Superior temporal gyrus (tissue), 1 donor: ENCODE data around the gene CCDC15.
"Not testable (repeated sequence)": the region's sequence is repeated elsewhere in the genome, so short reads cannot be mapped to it uniquely, and the experiment has no call there.

Source experiments
- DNase-seq: peaks from one replicate; pipeline ENCODE4 v3.0.0-alpha.2; 2016; ENCODE audit errors: extremely low spot score

Gene CCDC15

DNA sequence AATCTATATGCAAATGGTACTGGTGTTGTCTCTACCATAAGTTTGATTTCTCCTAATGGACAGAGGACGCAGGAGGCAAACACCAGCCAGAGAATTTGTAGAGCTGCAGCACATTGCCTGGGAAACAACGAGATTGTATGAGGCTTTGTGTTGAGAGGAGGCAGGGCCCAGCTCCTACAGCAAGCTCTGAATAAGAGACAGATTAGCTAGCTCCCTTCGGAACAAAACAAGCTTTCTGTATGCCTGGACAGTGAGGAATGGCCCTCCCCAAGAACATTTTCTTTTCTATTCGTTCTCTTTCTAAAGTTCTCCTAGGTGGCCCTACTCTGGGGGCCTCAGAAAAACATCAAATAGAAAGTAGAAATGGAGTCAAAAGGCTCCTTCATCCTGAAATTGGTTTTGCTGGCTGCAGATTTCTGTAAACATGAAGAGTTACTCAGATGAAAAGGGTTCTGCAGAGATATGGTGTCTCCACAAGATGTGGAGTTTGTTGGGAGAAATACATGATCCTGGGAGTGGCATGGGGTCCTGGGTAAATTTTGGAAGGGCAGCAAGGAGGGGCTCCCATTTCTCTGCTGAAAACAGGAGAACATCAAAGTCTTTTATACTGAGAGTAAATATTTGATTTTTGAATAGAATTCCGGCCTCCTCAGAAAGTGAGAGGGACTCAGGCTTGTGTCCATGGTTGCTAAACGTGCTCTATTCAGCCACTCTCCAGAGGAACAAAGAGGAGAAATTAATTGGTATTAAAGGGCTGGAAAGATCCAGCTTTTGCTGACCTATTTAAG is 11.3 kb upstream of the CCDC15 start:
- DNase-seq, result peak; percentile 90

DNA sequence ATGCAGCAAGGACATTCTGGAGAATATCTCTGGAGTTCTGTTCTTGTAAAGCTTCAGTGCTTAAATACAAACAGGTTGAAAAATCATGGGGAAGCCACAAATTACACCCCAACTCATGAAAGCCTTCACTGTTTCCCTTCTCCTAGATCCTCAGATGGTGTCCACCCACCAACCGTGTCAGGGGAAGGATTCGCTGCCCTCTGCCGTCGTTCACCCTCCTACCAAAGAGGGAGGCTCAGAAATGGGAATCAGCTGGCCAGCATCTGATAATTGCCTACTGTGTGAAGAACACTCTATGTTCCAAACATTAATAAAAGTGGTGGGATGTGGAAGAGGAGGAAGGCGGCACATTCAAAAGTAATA is 10.8 kb upstream of the CCDC15 start:
- peak; percentile 93 for DNase-seq

DNA sequence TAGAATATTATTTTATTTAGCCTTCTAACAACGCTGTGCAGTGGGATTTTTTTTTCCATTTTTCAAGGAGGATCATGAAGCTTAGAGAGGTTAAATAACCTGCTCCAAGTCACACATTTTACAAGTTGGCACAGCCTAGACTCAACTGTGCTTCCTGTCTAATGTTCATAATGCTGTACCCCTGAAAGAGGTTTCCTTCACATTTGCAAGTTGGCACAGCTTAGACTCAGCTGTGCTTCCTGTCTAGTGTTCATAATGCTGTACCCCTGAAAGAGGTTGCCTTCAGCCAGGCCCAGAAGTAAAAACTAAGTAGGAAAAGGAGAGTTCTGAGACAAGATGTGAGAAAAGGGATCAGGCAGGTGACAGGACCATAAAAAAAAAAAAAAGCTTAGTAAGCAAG is 10.3 kb upstream of the CCDC15 start:
- no peak for DNase-seq

DNA sequence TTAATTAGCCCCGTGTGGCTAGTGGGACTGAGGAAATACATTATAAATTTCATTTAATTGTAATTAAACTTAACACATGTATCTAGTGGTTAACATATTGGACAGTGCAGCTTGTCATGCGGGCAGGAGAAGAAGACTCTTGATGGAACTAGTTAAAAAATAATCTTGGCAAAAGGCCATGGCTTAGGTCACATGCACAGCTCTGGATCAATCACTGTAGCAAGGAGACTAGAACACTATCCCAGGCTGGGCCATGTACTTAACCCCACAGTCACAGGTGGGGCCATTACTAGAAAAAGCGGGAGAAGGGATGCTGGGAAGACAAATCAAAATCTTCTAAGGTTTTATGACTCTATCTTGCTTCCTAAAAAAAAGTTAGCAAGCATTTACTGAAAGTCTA is 9.4 kb upstream of the CCDC15 start:
- DNase-seq, result no peak

DNA sequence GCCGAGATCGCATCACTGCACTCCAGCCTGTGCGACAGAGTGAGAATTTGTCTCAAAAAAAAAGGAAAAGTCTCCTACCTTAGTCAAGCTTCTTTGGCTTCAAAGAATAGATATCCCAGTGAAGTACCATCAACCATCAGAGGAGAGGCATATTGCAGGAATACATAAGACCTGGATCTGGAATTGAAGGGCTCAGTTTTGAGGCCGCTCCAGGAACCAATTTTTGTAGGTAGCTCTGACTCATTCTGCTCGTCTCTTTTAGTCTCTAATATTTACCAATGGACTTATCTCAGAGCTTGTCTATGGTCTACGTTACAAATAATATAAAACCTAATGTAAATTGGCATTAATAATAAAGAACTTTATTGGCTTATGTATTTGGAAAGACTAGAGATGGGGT is 8.2 kb upstream of the CCDC15 start:
- no peak for DNase-seq

DNA sequence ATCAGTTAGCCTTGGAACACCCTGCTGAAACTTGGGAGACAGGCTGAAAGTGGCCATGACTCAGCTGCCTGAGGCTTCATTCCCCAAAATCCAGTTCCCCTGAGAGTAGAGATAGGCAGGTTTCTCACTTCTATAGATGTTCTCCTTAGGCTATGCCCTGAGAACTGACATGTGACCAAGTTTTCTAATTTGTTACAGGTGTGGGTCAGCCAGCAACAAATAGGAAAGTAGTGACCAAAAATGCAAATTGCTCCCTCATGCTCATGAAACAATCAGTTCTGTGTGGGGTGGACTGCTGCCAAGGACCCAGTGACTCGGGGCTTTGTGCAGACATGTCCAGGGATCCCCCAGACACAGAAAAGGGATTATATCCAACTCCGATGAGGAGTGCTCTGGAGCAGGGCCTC is 7.3 kb upstream of the CCDC15 start:
- DNase-seq, result peak; percentile 94

DNA sequence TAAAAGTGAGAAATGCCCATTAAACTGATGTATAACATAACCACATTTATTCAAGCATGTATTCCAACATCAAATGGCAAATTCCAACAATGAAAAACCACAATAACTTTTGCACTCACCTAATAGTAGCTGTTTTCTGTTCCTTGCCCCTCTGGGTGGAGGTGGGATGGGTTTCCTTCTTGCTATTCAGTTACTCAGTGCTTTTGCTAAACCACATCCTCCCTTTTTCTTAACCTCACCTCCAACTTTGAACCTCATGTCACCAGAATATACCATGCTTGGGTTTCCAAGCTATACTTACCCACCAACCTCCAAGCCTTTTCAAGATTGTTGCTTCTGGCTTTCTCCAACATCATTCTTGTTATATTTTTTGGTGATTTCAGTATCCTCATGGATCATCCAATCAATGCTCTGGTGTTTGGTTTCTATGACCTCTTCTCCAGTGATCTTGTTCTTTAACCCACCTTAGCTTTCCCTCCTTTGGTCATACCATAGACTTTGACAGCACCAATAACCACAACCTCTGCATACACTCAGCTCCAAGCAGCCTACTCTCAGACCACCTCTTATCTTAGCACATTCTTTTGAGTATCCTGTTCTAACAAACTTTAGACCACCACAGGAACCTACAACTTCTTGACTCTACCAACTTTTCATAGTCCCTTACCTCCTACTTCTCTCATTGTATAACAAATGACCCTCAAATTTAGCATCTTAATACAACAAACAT is 3.2 kb upstream of the CCDC15 start:
- DNase-seq, result no peak

DNA sequence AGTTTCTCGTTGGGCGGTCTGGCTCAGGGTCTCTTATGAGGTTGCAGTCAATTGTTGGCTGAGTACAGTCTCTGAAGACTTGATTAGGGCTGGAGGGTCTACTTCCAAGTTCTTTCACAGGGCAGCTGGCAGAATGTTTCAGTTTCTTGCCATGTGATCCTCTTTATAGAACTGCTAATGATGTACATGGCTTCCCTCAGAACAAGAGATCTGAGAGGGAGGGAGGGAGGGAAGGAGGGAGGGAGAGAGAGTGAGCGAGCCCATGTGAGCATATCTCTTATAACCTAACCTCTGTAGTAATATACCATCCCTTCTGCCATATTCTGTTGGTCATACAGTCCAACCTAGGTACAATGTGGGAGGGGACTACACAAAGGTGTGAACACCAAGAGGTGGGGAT is 2.7 kb upstream of the CCDC15 start:
- DNase-seq, result no peak

DNA sequence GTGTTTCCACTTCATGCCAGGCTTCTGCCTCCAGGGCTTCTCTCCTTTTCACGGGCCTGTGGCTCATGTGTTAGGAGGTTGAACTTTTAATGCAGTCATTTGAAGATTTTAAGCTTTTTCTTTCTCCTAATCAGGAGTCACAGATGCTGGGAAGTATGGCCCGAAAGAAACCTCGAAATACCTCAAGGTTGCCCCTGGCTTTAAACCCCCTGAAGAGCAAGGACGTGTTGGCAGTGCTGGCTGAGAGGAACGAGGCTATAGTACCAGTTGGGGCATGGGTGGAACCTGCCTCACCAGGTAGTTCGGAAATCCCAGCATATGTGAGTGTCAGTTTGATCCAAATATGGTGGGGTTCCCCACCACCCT is 571 bp downstream of the CCDC15 start:
- DNase-seq, result no peak

DNA sequence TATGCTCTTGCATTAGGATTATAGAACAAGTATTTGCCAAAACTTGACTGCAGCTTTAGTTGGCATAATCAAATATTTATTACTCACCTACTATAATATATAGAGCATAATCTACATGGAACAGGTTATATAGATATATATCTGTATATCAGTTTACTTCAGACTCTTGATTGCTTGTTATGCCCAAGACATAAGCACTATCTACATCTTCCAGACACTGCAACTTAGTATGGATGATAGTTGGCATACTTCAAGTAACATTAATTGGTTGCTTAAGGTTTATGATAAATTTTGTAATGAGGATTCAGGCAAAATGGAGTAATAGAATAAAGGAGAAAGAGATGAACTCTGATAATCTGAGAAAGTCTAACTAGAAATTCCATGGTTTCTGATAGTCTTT is 1.0 kb downstream of the CCDC15 start:
- DNase-seq, result no peak

DNA sequence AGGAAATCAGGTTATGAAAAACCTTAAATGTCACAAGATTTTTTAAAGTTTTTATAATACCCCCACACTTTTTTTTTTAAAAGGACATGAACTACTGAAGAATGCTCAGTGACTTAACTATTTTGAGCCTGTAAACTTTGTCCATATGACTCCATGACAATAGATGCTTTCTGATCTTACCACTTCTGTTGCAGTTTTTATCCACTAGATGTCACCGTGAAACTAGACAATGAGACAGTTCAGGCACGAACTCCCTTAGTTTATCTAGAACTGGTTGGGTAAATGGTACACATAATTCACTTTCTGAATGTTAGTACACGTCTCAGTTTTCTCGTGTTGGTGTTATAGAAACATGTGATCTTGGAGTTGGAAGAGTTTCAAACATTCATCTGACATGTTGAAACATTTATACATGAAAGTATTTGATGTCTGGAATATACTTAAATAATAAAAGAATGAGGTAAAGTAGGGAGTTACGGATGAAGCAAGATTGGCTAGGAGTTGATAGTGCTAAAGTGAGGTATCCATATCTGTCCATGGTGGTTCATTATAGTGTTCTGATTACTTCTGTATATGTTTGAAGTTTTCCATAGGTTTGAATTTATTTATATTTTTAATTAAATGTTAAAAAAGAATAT is 8.1 kb downstream of the CCDC15 start:
- peak; percentile 92 for DNase-seq

DNA sequence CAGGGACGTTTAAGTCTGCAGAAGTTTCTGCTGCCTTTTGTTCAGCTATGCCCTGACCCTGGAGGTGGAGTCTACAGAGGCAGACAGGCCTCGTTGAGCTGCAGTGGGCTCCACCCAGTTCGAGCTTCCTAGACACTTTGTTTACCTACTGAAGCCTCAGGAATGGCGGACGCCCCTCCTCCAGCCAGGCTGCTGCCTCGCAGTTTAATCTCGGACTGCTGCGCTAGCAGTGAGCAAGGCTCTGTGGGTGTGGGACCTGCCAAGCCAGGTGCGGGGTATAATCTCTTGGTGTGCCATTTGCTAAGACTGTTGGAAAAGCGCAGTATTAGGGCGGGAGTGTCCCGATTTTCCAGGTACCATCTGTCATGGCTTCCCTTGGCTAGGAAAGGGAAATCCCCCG is 14.2 kb downstream of the CCDC15 start:
- not testable (repeated sequence) for DNase-seq

DNA sequence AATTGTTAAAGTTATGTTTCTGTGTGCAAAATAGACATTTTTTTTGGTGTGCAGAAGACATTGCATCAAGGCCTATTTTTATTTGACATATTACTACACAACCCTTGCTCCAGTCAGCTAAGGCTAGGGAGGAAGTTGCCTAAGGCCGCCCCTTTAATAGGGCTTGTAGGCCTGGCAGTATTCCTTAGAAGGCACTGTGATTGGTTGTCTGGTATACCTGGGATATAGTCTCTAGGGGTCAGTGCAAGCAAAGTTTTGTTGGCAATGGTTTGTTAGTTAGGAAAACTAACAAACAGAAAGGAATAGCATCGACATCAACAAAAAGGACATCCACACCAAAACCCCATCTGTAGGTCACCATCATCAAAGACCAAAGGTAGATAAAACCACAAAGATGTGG is 16.9 kb downstream of the CCDC15 start:
- no peak for DNase-seq

DNA sequence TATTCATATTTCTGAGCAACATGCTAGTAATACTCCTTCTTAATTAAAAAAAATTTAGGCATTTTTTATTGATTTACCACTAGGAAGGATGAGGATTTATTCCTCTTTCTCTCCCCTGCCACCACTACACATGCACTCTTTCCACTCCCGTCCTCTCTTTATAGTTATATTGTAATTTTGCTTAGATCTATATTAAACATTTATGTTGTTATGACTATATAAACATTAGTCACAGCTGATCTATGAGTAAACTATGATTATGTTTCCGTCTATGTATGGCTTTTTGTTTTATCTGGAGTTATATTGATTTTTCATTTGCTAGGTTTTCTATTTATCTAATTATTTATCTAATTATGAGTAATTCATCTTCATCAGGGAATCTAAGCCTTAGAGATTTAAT is 17.8 kb downstream of the CCDC15 start:
- no peak for DNase-seq

DNA sequence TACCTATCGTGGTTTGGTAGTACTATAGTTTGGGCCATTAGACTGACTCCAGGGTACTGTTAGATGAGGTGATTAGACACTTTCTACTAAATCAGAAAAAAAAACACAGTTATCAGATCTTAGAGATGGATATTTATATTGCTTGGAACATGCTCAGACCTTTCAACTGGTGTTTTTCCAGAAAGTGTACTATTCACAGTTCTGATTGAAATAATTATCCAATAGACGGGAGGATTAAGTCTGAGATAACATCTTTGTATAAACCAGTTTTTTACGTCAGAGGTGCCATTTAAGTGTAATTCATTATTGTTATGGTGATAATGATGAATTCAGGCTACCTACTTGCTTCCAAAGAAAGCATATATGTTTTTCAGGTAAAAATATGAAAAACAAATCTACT is 22.5 kb downstream of the CCDC15 start:
- no peak for DNase-seq

DNA sequence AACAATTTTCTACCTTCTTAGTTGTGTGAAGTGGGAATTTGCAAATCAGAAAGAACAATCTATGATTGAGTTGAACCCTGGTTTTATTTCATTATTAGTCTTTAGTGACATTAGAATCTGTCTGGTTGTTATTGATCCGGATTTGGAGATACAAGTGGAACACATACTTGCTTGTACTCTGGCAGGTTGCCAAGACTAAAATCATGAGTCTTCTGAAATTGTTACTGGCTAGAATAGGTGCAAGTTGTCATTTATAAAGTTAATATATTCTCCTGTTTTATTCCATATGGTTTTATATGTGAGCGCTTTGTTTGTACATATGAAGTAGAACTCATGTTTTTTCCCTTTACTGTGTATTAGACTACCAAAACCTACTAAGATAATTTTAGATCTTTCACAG is 23.0 kb downstream of the CCDC15 start:
- no peak for DNase-seq

DNA sequence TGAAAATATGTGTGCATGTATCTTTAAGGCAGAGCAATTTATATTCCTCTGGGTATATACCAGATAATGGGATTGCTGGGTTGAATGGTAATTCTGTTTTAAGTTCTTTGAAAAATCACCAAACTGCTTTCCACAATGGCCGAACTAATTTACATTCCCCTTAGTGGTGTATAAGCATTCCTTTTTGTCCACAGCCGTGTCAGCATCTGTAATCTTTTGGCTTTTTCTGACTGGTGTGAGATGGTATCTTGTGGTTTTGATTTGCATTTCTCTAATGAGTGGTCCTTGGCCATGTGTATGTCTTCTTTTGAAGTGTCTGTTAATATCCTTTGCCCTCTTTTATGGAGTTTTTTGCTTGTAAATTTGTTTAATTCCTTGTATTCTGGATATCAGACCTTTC is 24.3 kb downstream of the CCDC15 start:
- no peak for DNase-seq

DNA sequence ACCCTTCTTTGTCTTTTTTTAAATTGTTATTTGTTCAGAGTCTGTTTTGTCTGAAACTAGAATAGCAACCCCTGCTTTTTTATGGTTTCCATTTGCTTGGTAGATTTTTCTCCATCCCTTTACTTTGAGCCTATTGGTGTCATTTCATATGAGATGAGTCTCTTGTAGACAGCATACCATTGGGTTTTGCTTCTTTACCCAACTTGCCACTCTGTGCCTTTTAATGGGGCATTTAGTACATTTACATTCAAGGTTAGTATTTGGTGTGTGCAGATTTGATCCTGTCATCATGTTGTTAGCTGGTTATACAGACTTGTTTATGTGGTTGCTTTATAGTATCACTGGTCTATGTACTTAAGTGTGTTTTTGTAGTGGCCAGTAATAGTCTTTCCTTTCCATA is 28.0 kb downstream of the CCDC15 start:
- DNase-seq, result no peak

DNA sequence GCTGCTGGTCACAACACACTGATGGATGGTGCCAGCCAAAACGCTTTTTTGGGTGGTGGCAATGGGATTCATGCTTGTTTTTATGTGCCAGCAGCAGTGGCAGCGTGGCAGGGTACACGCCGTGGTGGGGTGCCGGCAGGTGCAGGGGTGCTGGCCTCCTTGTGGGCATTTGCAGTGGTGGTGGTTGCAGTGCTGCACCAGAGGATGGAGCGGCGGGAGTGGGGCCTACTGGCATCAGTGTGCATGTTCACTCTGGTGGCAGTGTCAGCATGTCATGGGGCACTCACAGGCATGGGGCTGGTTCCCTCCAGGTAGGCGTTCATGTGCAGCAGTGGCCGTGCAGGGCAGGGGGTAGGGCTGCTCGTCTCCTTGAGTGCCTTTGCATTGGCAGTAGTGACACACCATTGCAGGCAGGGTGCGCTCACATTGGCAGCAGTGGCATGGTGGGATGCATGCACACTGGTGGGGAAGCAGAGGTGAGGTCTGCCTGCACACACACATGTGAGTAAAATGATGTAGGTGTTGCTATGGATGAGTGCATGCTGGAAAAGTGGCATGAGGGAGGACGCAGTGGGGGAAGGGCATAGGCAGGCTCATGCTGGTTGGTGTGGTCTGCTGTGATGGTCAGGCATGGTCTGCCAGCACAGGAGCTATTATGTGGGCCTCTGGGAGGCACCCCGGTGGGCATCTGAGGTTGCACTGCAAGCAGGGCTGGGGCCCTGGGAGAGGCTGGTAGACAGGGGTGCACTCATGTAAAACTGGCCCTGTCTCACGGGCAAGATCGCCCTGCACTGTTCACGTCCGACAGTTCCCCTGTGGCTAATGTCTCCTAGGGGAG is 29.9 kb downstream of the CCDC15 start:
- no peak for DNase-seq

DNA sequence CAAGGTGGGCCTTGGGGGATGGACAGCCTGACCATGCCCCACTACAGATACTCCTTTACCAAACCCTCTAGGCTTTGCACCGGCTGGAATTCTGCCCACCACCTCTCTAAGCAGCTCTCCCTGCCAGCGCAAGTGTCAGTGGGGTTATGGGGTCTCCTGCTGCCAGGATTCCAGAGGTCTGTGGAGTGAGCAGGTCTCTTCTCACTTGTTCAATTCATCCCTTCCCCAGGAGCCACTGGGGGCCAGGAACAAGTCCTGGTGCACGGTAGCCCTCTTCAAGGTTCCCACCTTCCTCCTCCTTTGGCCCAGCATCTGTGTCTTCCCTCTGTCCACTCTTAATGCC is 30.5 kb downstream of the CCDC15 start:
- no peak for DNase-seq

DNA sequence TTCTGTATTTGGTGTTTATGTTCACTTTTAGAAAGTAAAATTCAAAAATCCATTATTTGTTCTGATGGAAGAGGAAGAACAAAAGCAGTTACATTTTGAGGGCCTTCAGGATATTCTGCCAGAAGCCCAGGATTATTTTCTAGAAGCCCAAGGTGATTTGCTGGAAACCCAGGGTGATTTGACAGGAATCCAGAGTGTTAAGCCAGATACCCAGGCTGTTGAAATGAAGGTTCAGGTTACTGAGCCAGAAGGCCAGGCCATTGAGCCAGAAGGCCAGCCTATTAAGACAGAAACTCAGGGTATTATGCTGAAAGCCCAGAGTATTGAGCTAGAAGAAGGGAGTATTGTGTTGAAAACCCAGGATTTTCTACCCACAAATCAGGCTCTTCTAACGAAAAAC is 33.1 kb downstream of the CCDC15 start:
- DNase-seq, result no peak

DNA sequence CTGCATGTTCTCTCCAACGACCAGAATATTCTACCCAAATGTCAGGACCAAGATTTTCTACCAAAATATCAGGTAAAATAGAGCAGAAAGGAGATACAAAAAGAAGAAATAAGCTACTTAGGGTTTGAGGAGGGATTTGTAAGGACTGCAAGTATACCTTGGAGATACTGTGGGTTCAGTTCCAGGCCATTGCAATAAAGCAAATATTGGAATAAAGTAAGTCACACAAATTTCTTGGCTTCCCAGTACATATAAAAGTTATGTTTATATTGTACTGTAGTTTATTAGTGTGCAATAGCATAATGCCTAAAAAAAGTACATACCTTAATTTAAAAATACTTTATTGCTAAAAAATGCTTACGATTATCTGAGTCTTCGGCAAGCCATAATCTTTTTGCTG is 34.1 kb downstream of the CCDC15 start:
- DNase-seq, result no peak
